Activated naive CD8-positive, alpha-beta T cell treated with anti-CD3 and anti-CD28 coated beads for 36 hours (primary cell): ENCODE data around the gene NEK10. TPM values are rescaled to one million over a fixed set of nuclear protein-coding genes. Genes with fewer than 3 reads are reported as not detected.

Experiments used
- DNase-seq: peaks from one replicate; pipeline ENCODE4 v3.0.0; 2021
- H3K27ac Mint-ChIP-seq: one replicate; pipeline ENCODE4 v1.8.0; 2022; ENCODE audit warnings: mild to moderate bottlenecking, moderate library complexity, mixed read lengths
- H3K27me3 Mint-ChIP-seq: one replicate; pipeline ENCODE4 v1.8.0; 2022; ENCODE audit warnings: mild to moderate bottlenecking, mixed read lengths
- H3K36me3 Mint-ChIP-seq: one replicate; pipeline ENCODE4 v1.8.0; 2021; ENCODE audit warnings: mild to moderate bottlenecking, mixed read lengths
- H3K4me1 Mint-ChIP-seq: one replicate; pipeline ENCODE4 v1.8.0; 2021; ENCODE audit warnings: mixed read lengths
- H3K4me3 Mint-ChIP-seq: one replicate; pipeline ENCODE4 v1.8.0; 2022; ENCODE audit warnings: mild to moderate bottlenecking, moderate library complexity, mixed read lengths
- H3K9me3 Mint-ChIP-seq: one replicate; pipeline ENCODE4 v1.8.0; 2022; ENCODE audit warnings: mixed read lengths
- total RNA-seq, 2 experiments: library from RNA; stranded (reverse); gene quantifications; one replicate each; pipeline ENCODE4 v1.2.3, GENCODE V29; 2021

NEK10 gene
- total RNA-seq, 2 experiments from 2014 or later = 0.41 to 0.80 TPM

GRCh38 chr3:27202959-27203358, 166.2 kb downstream of the NEK10 start:
- H3K36me3 Mint-ChIP-seq = no peaks in the 10 kb centered on the region
- H3K9me3 Mint-ChIP-seq = peaks cover 1% of the 10 kb centered on the region
- H3K4me1 Mint-ChIP-seq = no peaks in the 10 kb centered on the region
- no peak for DNase-seq
- no peak overlapping the region for H3K4me3 Mint-ChIP-seq
- no peak overlapping the region for H3K27ac Mint-ChIP-seq
- H3K27me3 Mint-ChIP-seq = no peaks in the 10 kb centered on the region

- H3K4me1 Mint-ChIP-seq = no peaks in the 10 kb centered on the region
These were observed 167.7 kb downstream of the NEK10 start for GRCh38 chr3:27201492-27201891.

DNA sequence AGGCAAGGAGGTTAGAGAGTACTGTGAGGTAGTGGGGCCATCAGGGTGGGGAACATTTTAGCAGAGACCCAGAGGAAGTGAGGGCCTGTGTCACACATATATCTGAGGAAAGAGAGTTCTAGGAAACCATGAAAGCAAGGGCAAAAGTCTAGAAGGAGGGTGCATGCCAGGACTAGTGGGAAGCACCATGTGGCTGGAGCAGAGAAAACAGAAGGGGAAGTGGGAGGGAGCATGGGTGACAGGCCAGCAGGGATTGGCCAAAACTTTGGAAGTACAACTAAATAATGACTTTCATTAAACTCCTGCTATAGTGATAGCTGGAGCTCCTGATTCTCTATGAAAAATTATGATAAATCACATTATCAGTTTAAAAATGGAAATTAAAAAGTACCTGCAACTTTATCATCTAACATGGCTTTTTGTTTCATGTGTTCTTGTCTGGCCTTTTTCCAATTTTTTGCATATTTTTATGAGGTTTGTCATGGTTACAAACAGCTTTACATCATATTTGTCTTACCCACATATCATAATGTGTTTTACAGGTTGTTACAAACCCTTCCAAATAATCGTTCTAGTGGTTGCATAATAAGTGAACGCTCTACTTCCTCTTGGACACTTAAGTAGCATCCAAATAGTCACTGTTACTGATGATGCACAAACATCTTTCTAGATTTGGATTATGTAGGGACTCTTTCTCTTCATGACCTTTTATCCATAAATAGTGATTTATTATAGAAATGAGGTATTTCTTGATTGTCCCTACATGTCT, 168.3 kb downstream of the NEK10 start:
- Mint-ChIP-seq H3K27ac (no peak overlapping the region), H3K36me3 (no peaks in the 10 kb centered on the region), H3K4me1 (no peaks in the 10 kb centered on the region), H3K9me3 (peaks cover 1% of the 10 kb centered on the region), H3K4me3 (no peak overlapping the region), H3K27me3 (no peaks in the 10 kb centered on the region)
- DNase-seq = no peak

More at GRCh38 chr3:27201492-27201891, 167.7 kb downstream of the NEK10 start:
- no peak for DNase-seq
- no peak overlapping the region for H3K4me3 Mint-ChIP-seq
- H3K9me3 Mint-ChIP-seq = peaks cover 1% of the 10 kb centered on the region
- no peaks in the 10 kb centered on the region for H3K36me3 Mint-ChIP-seq
- no peak overlapping the region for H3K27ac Mint-ChIP-seq
- H3K27me3 Mint-ChIP-seq = no peaks in the 10 kb centered on the region

GRCh38 chr3:27194861-27195483, 174.2 kb downstream of the NEK10 start:
- H3K27ac Mint-ChIP-seq = no peak overlapping the region
- DNase-seq = no peak
- no peaks in the 10 kb centered on the region for H3K9me3 Mint-ChIP-seq
- no peaks in the 10 kb centered on the region for H3K27me3 Mint-ChIP-seq
- H3K36me3 Mint-ChIP-seq = no peaks in the 10 kb centered on the region
- no peak overlapping the region for H3K4me3 Mint-ChIP-seq
- H3K4me1 Mint-ChIP-seq = no peaks in the 10 kb centered on the region

GRCh38 chr3:27193056-27193455, 176.1 kb downstream of the NEK10 start:
- H3K27me3 Mint-ChIP-seq = no peaks in the 10 kb centered on the region
- no peaks in the 10 kb centered on the region for H3K4me1 Mint-ChIP-seq
- H3K36me3 Mint-ChIP-seq = no peaks in the 10 kb centered on the region
- no peak overlapping the region for H3K4me3 Mint-ChIP-seq
- DNase-seq = no peak
- no peak overlapping the region for H3K27ac Mint-ChIP-seq
- no peaks in the 10 kb centered on the region for H3K9me3 Mint-ChIP-seq

GRCh38 chr3:27186013-27186412, 183.2 kb downstream of the NEK10 start:
- H3K36me3 Mint-ChIP-seq = no peaks in the 10 kb centered on the region
- H3K27me3 Mint-ChIP-seq = peaks cover 5% of the 10 kb centered on the region
- no peaks in the 10 kb centered on the region for H3K4me1 Mint-ChIP-seq
- H3K4me3 Mint-ChIP-seq = no peak overlapping the region
- DNase-seq = no peak
- H3K9me3 Mint-ChIP-seq = no peaks in the 10 kb centered on the region
- H3K27ac Mint-ChIP-seq = no peak overlapping the region

GRCh38 chr3:27185231-27185989, 183.8 kb downstream of the NEK10 start:
- peaks cover 5% of the 10 kb centered on the region for H3K27me3 Mint-ChIP-seq
- no peaks in the 10 kb centered on the region for H3K36me3 Mint-ChIP-seq
- H3K9me3 Mint-ChIP-seq = no peaks in the 10 kb centered on the region
- no peak overlapping the region for H3K4me3 Mint-ChIP-seq
- no peaks in the 10 kb centered on the region for H3K4me1 Mint-ChIP-seq
- no peak overlapping the region for H3K27ac Mint-ChIP-seq
- DNase-seq = no peak

DNA sequence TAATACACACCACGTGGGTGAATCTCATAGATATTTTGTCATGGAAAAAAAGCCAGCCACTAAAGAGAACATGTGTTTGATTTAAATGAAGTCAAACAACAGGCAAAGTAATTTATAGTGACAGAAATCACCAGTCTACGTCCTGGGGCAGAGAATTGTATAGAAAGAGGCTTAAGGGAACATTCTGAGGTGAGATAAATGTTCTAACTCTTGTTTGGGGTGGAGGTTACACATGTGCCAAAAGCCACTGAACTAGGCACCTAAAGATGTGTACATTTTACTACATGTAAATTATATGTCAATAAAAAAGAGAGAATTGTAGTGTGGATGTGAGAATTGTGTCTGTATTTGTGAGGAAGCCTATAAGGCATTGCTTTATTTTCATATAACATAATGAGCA, 184.9 kb downstream of the NEK10 start:
- H3K27me3 Mint-ChIP-seq = peaks cover 5% of the 10 kb centered on the region
- H3K27ac Mint-ChIP-seq = no peak overlapping the region
- no peak for DNase-seq
- no peaks in the 10 kb centered on the region for H3K36me3 Mint-ChIP-seq
- no peaks in the 10 kb centered on the region for H3K9me3 Mint-ChIP-seq
- H3K4me3 Mint-ChIP-seq = no peak overlapping the region
- no peaks in the 10 kb centered on the region for H3K4me1 Mint-ChIP-seq

GRCh38 chr3:27176256-27176655, 192.9 kb downstream of the NEK10 start:
- Mint-ChIP-seq H3K9me3 (no peaks in the 10 kb centered on the region), H3K27ac (no peak overlapping the region), H3K36me3 (no peaks in the 10 kb centered on the region), H3K4me1 (no peaks in the 10 kb centered on the region), H3K4me3 (no peak overlapping the region), H3K27me3 (no peaks in the 10 kb centered on the region)
- no peak for DNase-seq

DNA sequence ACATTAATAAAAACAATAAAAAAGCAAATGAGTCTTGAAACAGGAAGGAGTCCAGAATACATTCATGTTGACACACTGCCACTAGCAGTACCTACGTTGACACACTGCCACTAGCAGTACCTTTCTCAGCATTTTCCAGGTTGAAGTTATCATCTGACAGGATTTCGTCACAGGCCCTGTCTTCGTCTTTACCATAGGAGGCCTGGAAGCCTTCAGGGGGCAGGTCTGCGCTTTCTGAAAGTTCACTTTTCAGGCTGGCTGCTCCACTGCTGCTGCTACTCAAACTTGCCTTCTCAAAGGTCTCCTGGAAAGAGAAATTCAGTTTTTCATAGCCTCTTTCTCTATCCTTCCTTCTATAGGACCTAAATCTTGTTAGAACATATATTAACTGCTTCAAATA, 194.7 kb downstream of the NEK10 start:
- no peaks in the 10 kb centered on the region for H3K36me3 Mint-ChIP-seq
- H3K9me3 Mint-ChIP-seq = no peaks in the 10 kb centered on the region
- no peaks in the 10 kb centered on the region for H3K4me1 Mint-ChIP-seq
- no peak for DNase-seq
- H3K27me3 Mint-ChIP-seq = no peaks in the 10 kb centered on the region
- H3K27ac Mint-ChIP-seq = no peak overlapping the region
- H3K4me3 Mint-ChIP-seq = no peak overlapping the region

- Mint-ChIP-seq H3K4me3 (no peak overlapping the region), H3K4me1 (no peaks in the 10 kb centered on the region), H3K27me3 (no peaks in the 10 kb centered on the region), H3K36me3 (no peaks in the 10 kb centered on the region), H3K27ac (no peak overlapping the region), H3K9me3 (no peaks in the 10 kb centered on the region)
- no peak for DNase-seq
These were observed 198.1 kb downstream of the NEK10 start for GRCh38 chr3:27171113-27171512.

- H3K27me3 Mint-ChIP-seq = no peaks in the 10 kb centered on the region
- H3K36me3 Mint-ChIP-seq = no peaks in the 10 kb centered on the region
- no peak overlapping the region for H3K27ac Mint-ChIP-seq
- H3K9me3 Mint-ChIP-seq = no peaks in the 10 kb centered on the region
- no peaks in the 10 kb centered on the region for H3K4me1 Mint-ChIP-seq
- no peak for DNase-seq
- no peak overlapping the region for H3K4me3 Mint-ChIP-seq
These were observed 202.3 kb downstream of the NEK10 start for GRCh38 chr3:27166888-27167287.

DNA sequence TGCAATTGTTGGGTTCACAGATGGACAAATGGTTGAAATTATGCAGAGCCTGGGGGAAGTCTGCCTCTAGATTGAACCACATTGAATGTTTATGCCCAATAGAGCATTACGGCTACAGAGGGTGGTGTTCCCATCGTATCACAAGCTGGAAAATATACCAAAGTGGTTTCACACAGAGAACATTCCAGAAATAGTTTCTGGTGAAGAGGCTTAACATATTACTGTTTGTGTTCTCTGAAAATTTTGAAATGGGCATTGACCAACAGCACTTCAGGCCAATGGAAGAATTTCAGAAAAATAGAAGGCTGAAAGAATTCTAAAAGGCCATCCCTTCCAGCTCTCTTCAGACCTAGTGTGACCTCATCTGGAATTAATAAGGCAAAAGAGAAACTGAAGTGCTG, 203.9 kb downstream of the NEK10 start:
- Mint-ChIP-seq H3K36me3 (no peaks in the 10 kb centered on the region), H3K4me3 (no peak overlapping the region), H3K4me1 (no peaks in the 10 kb centered on the region), H3K27me3 (no peaks in the 10 kb centered on the region), H3K9me3 (no peaks in the 10 kb centered on the region), H3K27ac (no peak overlapping the region)
- no peak for DNase-seq

GRCh38 chr3:27160779-27161287, 208.3 kb downstream of the NEK10 start:
- Mint-ChIP-seq H3K4me3 (no peak overlapping the region), H3K27me3 (no peaks in the 10 kb centered on the region), H3K36me3 (no peaks in the 10 kb centered on the region), H3K9me3 (no peaks in the 10 kb centered on the region), H3K4me1 (no peaks in the 10 kb centered on the region), H3K27ac (no peak overlapping the region)
- no peak for DNase-seq

GRCh38 chr3:27160146-27160545, 209.0 kb downstream of the NEK10 start:
- Mint-ChIP-seq H3K27ac (no peak overlapping the region), H3K4me1 (no peaks in the 10 kb centered on the region), H3K36me3 (no peaks in the 10 kb centered on the region), H3K27me3 (no peaks in the 10 kb centered on the region), H3K9me3 (peaks cover 2% of the 10 kb centered on the region), H3K4me3 (no peak overlapping the region)
- no peak for DNase-seq
